ENCODE results near the gene ALDH16A1.

DNA sequence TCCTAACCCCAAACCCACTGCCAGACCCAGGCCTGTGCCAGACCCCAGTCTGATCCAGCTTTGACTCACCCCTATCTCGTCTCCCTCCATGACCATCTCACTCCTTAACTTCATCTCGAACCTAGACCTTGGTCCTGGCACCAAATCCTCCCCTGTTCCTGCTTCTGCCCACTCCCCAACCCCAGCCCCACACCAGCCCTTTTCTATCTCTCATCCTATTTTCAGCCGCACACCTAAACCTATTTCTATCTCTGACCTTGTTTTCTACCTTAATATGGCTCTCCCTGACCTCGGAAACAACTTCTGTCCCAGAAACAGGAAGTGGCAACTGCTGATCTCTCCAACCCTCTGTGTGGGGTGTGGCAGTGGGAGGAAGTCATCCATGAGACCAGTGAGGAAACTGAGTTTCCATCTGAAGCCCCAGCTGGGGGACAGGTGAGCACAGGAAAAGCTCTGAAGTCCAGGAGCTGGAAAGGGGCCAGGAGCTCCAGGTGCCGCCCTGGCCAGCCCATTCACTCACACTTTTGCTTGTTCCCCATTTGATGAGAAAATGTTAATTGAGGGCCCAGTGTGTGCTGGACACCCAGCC lies 43.5 kb upstream of the ALDH16A1 start:
- TF ChIP-seq, protein P1, sequence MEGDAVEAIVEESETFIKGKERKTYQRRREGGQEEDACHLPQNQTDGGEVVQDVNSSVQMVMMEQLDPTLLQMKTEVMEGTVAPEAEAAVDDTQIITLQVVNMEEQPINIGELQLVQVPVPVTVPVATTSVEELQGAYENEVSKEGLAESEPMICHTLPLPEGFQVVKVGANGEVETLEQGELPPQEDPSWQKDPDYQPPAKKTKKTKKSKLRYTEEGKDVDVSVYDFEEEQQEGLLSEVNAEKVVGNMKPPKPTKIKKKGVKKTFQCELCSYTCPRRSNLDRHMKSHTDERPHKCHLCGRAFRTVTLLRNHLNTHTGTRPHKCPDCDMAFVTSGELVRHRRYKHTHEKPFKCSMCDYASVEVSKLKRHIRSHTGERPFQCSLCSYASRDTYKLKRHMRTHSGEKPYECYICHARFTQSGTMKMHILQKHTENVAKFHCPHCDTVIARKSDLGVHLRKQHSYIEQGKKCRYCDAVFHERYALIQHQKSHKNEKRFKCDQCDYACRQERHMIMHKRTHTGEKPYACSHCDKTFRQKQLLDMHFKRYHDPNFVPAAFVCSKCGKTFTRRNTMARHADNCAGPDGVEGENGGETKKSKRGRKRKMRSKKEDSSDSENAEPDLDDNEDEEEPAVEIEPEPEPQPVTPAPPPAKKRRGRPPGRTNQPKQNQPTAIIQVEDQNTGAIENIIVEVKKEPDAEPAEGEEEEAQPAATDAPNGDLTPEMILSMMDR (IDR thresholded peaks at IDR 0.05) = no peak
- TF ChIP-seq EZH2 (IDR thresholded peaks at IDR 0.05; ENCODE audit: borderline replicate concordance, insufficient read depth, low read depth, low read length, poor library complexity, severe bottlenecking) = no peak

Measured in B cell (primary cell).